Common myeloid progenitor, CD34-positive (primary cell): ENCODE data around the gene ITPR2.

ENCODE experiments used
- CTCF ChIA-PET: fragments of 350-600 bp; sonication (Branson Sonifier 250); formaldehyde crosslinking; loops from one replicate; lab custom pipeline; 2021; ENCODE audit warnings: antibody characterized with exemption; lab: Charles Lee
- POLR2A ChIA-PET: fragments of 350-600 bp; sonication (Branson Sonifier 250); formaldehyde crosslinking; loops from one replicate; lab custom pipeline; 2021; ENCODE audit warnings: antibody characterized with exemption; lab: Charles Lee
- DNase-seq, 3 donors: peaks; one replicate each; pipeline versions ENCODE4 v3.0.0 to v3.0.0-alpha.2; 2013
- H3K27ac ChIP-seq, 2 experiments: 1 replicate in 1 of 2; 2 replicates in 1 of 2; pipeline ENCODE4 v1.7.0; 2013; ENCODE audit warnings: inconsistent platforms in 2 of 2, low read length in 2 of 2, mild to moderate bottlenecking in 2 of 2, low read depth in 1 of 2, moderate library complexity in 1 of 2; ENCODE audit not compliant: severe bottlenecking in 2 of 2, insufficient read depth in 1 of 2, poor library complexity in 1 of 2
- H3K27me3 ChIP-seq, 5 experiments: replicated peaks in 2 of 5; 1 replicate in 3 of 5; 2 replicates in 2 of 5; pipeline versions ENCODE4 v1.6.1 to v1.7.0; 2013; ENCODE audit warnings: low read length in 4 of 5, mild to moderate bottlenecking in 2 of 5, moderate library complexity in 2 of 5, inconsistent platforms in 1 of 5; ENCODE audit not compliant: insufficient read depth in 5 of 5, control insufficient read depth in 4 of 5
- H3K36me3 ChIP-seq, 4 experiments: 1 replicate in 2 of 4; 2 replicates in 2 of 4; pipeline versions ENCODE4 v1.6.1 to v1.7.0; 2013; ENCODE audit warnings: low read length in 3 of 4, control low read depth in 1 of 4, mild to moderate bottlenecking in 1 of 4; ENCODE audit not compliant: control insufficient read depth in 4 of 4, insufficient read depth in 4 of 4
- H3K4me1 ChIP-seq, 4 experiments: 1 replicate in 3 of 4; 2 replicates in 1 of 4; pipeline versions ENCODE4 v1.6.1 to v1.7.1; 2013; ENCODE audit warnings: low read length in 3 of 4, mild to moderate bottlenecking in 3 of 4, control low read depth in 1 of 4, inconsistent platforms in 1 of 4, moderate library complexity in 1 of 4; ENCODE audit not compliant: control insufficient read depth in 4 of 4, insufficient read depth in 4 of 4; ENCODE audit errors: control extremely low read depth in 1 of 4
- H3K4me3 ChIP-seq, 7 experiments: 1 replicate in 4 of 7; 2 replicates in 3 of 7; pipeline versions ENCODE4 v1.5.1 to v1.7.0; 2013; ENCODE audit warnings: mild to moderate bottlenecking in 7 of 7, low read length in 6 of 7, moderate library complexity in 6 of 7, inconsistent platforms in 2 of 7, low read depth in 2 of 7, control low read depth in 1 of 7; ENCODE audit not compliant: insufficient read depth in 4 of 7, control insufficient read depth in 1 of 7; ENCODE audit errors: extremely low read depth in 1 of 7
- H3K9me3 ChIP-seq, 5 experiments: 1 replicate in 4 of 5; 2 replicates in 1 of 5; pipeline versions ENCODE4 v1.6.1 to v1.7.1; 2013; ENCODE audit warnings: low read length in 4 of 5, mild to moderate bottlenecking in 2 of 5, inconsistent platforms in 1 of 5, low read depth in 1 of 5, moderate library complexity in 1 of 5; ENCODE audit not compliant: control insufficient read depth in 4 of 5, insufficient read depth in 2 of 5; ENCODE audit errors: control extremely low read depth in 1 of 5
- WGBS: methylation state at CpG from one replicate; pipeline ENCODE4 v1.1.5; 2013; ENCODE audit not compliant: insufficient coverage; 5-methylcytosine and 5-hydroxymethylcytosine counted together

The ITPR2 gene

DNA sequence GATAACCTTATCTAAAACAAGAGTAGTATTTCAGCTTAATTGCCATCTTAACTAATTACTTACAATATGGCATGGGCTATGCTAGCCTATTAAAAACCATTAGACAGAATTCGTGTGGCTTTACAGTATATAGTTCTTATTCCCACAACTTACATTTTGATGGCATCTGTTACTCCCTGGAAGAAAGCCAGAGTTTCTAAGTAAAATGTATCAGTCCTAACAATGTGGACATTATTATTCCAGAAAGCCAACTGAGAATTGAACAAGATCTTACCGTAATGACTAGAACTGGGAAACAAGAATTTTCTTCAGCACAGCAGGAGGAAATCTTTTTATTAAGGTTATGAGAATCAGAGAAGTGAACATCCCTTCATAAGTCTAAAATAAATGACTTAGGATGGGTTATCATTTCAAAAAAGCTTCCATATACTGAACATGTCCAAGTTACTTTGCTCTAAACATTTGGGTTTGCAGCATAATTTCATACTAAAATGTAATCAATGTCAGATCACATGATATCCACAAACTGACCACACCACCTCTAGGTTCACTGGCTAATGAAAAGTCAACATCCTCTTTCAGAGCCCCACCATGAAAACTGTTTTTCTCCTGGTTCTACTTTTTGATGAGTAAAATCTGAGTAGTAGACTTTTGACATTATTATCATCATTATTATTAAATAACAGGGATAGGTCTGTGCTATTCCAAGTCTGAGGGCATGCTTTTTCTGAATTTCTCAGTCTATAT is 457.9 kb downstream of the ITPR2 start:
- Histone ChIP-seq H3K27me3 (no peaks in the 10 kb centered on the region), H3K4me1 (peaks cover 8 to 18% (median 12%) of the 10 kb centered on the region in 4 experiments), H3K36me3 (peaks cover 0 to 8% (median 2%) of the 10 kb centered on the region in 4 experiments), H3K9me3 (no peaks in the 10 kb centered on the region), H3K4me3 (no peak overlapping the region), H3K27ac (no peak overlapping the region)
- no peak for DNase-seq
- ChIA-PET CTCF (interaction anchor here (1.0 kb wide), 1 partner anchor 256 kb away, joined by 3 read pairs; no protein-coding TSS in a partner anchor), POLR2A (no interaction called here)
- WGBS, result no CpG with 5 or more reads among the region's 2 CpGs

DNA sequence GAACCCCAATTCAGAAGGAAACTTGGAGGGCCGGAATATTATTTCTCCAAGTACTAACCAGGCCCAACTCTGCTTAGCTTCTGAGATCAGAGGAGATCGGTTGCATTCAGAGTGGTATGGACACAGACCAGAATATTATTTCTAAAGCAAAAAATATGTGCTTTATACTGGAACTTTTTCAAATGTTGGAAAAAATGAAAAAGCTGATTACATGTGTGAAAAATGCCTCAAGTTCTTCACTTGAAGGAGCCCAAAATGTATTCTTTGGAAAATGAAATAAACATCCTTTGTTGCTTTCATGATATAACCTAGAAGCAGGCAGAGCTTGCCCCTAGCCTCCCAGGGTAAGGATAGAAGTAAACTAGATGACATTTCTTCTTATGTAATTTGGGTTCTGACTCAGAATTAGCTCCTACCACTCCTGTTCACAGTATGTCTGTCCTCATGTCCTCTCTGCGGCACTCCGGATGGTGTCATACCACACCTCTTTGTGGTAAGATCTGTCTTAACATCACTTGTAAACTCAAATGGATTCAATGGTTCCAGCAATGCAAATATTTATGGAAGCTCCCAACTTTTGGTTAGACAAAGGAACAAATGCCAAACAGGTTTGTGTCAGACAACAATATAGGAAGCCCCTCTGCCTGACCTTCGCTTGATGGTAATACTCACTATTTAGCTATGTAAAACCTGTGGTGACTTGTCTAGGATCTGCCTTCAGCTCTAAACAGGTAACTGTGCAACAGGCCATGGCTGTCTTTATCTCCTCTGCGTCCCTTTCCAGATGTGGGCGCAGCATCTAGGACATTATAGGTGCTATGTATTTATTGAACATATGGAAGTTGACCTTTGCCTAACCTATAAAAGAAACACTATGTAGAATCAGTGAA is 459.1 kb downstream of the ITPR2 start:
- WGBS, result 100% methylated on average over 3 of the region's 7 CpGs
- CTCF ChIA-PET, result interaction anchor here (1.0 kb wide), 1 partner anchor 255 kb away, joined by 3 read pairs; no protein-coding TSS in a partner anchor
- DNase-seq, result no peak

GRCh38 chr12:26372866-26373265 is 460.1 kb downstream of the ITPR2 start:
- WGBS, result 100% methylated on average over 5 of the region's 6 CpGs
- POLR2A ChIA-PET, result no interaction called here
- CTCF ChIA-PET, result no interaction called here
- DNase-seq, result no peak
- H3K4me3 ChIP-seq, result no peak overlapping the region
- H3K9me3 ChIP-seq, result no peaks in the 10 kb centered on the region
- H3K27me3 ChIP-seq, result no peaks in the 10 kb centered on the region
- H3K27ac ChIP-seq, result no peak overlapping the region
- H3K36me3 ChIP-seq, result peaks cover 0 to 12% (median 2%) of the 10 kb centered on the region in 4 experiments
- H3K4me1 ChIP-seq, result peaks cover 0 to 6% (median 1%) of the 10 kb centered on the region in 4 experiments

More for the DNA sequence above, 459.1 kb downstream of the ITPR2 start:
- H3K27me3 ChIP-seq, result no peaks in the 10 kb centered on the region
- peaks cover 0 to 12% (median 2%) of the 10 kb centered on the region in 4 experiments for H3K36me3 ChIP-seq
- H3K9me3 ChIP-seq, result no peaks in the 10 kb centered on the region
- POLR2A ChIA-PET, result no interaction called here
- no peak overlapping the region for H3K4me3 ChIP-seq
- H3K27ac ChIP-seq, result no peak overlapping the region
- H3K4me1 ChIP-seq, result peaks cover 6 to 16% (median 10%) of the 10 kb centered on the region in 4 experiments

DNA sequence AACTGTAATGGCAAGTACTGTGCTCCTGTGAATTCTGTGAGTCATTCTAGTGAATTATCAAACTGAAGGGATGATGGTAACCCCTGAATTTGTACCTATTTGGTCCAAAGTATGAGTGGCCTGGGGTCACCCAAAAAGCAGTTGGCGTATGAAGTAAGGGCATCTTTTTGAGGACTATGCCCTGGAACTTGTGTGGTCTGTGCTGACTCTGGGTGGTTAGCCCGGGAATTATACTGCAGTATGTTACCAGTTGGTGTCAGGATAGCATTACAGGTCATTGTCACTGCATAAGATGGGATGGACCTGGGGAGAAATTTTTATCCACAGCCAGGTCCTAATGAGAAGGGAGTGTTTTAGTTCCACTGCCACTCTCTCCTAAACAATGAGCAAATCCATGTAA is 462.9 kb downstream of the ITPR2 start:
- no peak for DNase-seq
- H3K4me3 ChIP-seq, result no peak overlapping the region
- POLR2A ChIA-PET, result no interaction called here
- CTCF ChIA-PET, result no interaction called here
- H3K36me3 ChIP-seq, result peaks cover 0 to 12% (median 2%) of the 10 kb centered on the region in 4 experiments
- WGBS, result 92% methylated on average over 1 of the region's 2 CpGs
- no peaks in the 10 kb centered on the region for H3K4me1 ChIP-seq
- H3K27me3 ChIP-seq, result no peaks in the 10 kb centered on the region
- no peaks in the 10 kb centered on the region for H3K9me3 ChIP-seq
- no peak overlapping the region for H3K27ac ChIP-seq

- POLR2A ChIA-PET, result no interaction called here
- WGBS, result 91% methylated on average over 4 of the region's 4 CpGs
These were observed 463.4 kb downstream of the ITPR2 start for GRCh38 chr12:26369588-26369987.

DNA sequence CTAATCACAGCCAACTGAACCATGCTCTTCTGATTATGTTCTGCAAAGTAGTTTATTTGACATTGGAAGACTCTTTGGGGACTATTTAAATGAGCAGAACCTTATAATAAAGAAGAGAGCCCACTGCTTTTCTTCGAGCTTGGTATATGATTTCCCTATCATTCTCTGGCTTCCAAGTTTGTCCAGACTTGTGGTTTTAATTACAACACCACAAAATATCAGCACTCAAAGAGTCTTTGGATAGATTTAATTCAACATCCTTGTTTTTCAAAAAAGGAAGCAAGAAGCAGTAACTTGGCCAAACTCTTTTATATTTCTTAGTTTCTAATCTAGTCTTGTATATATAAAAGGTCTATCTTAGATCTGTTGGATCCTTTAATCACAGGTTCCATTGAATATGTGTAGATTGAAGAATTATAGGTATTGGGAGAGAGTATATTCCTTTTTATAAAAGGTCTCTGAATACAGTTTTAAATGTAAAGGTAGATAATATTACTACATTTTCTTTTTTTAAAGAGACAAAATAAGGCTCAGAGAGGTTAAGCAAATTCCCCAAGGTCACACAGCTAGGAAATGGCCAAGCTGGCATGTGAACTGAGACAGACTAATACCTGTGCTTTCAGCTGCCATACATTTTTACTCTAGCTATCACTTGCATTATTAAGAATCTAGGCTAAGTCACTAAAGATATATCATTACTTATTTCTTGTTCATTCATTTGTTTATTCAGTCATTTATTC is 464.8 kb downstream of the ITPR2 start:
- WGBS, result 100% methylated on average over 1 of the region's 1 CpG
- H3K27ac ChIP-seq, result no peak overlapping the region
- H3K36me3 ChIP-seq, result peaks cover 0 to 6% (median 0%) of the 10 kb centered on the region in 4 experiments
- no peaks in the 10 kb centered on the region for H3K4me1 ChIP-seq
- ChIA-PET POLR2A (no interaction called here), CTCF (interaction anchor here (0.6 to 1.5 kb wide), 2 partner anchors 29 to 248 kb away, joined by 3 read pairs; no protein-coding TSS in a partner anchor)
- no peak for DNase-seq
- no peaks in the 10 kb centered on the region for H3K9me3 ChIP-seq
- H3K27me3 ChIP-seq, result no peaks in the 10 kb centered on the region
- H3K4me3 ChIP-seq, result no peak overlapping the region

More at GRCh38 chr12:26369588-26369987, 463.4 kb downstream of the ITPR2 start:
- Histone ChIP-seq H3K4me1 (no peaks in the 10 kb centered on the region), H3K9me3 (no peaks in the 10 kb centered on the region), H3K27ac (no peak overlapping the region), H3K36me3 (peaks cover 0 to 9% (median 2%) of the 10 kb centered on the region in 4 experiments), H3K27me3 (no peaks in the 10 kb centered on the region), H3K4me3 (no peak overlapping the region)
- DNase-seq, result peak in 2 of 3 donors; percentile 15 to 32
- CTCF ChIA-PET, result interaction anchor here (0.6 to 1.5 kb wide), 2 partner anchors 18 to 31 kb away, joined by 3 read pairs; no protein-coding TSS in a partner anchor
